Peyer's patch (tissue), 4 donors: ENCODE data around the gene THSD1. TPM values are rescaled to one million over a fixed set of nuclear protein-coding genes. Genes with fewer than 3 reads are reported as not detected.

ENCODE experiments used
- DNase-seq, 3 donors: peaks; one replicate each; pipeline ENCODE4 v3.0.0-alpha.2; 2017 to 2019
- H3K27ac ChIP-seq, 4 donors: fragments of 200-600 bp; sonication (generic); one replicate each; pipeline ENCODE4 v1.5.1; 2016 to 2019
- H3K27me3 ChIP-seq, 2 donors: fragments of 200-600 bp; sonication (generic); one replicate each; pipeline ENCODE4 v1.5.1; 2019
- H3K36me3 ChIP-seq, 3 donors: fragments of 200-600 bp; sonication (generic); one replicate each; pipeline ENCODE4 v1.5.1; 2016 to 2019
- H3K4me1 ChIP-seq, 4 donors: fragments of 200-600 bp; sonication (generic); one replicate each; pipeline ENCODE4 v1.5.1; 2016 to 2019
- H3K4me3 ChIP-seq, 4 donors: fragments of 200-600 bp; sonication (generic); 1 replicate in 3 of 4; 2 replicates in 1 of 4; pipeline ENCODE4 v1.5.1; 2016 to 2019; ENCODE audit warnings: mild to moderate bottlenecking in 1 of 4
- H3K9me3 ChIP-seq, 4 donors: fragments of 200-600 bp; sonication (generic); one replicate each; pipeline ENCODE4 v1.5.1; 2016 to 2019; ENCODE audit warnings: mild to moderate bottlenecking in 1 of 4
- POLR2A ChIP-seq, 2 donors: fragments of 450-650 bp; IDR thresholded peaks; one replicate each; pipeline ENCODE4 v1.5.1; 2017; ENCODE audit warnings: antibody characterized with exemption in 2 of 2, mild to moderate bottlenecking in 2 of 2, moderate library complexity in 2 of 2
- total RNA-seq, 4 donors: library from RNA; depleted of rRNA; stranded (reverse); fragments of >200 nt; gene quantifications; one replicate each; pipeline ENCODE4 v1.1.0, GENCODE V29; 2016
- TF ChIP-seq, protein P1 (sequence below), 6 experiments: fragments of 450-650 bp in 4 of 6; fragments of 200-600 bp in 2 of 6; sonication (generic) in 1 of 6; IDR thresholded peaks; one replicate each; pipeline ENCODE4 v1.5.1; 2017 to 2019; ENCODE audit warnings: antibody characterized with exemption in 6 of 6, mild to moderate bottlenecking in 3 of 6, moderate library complexity in 1 of 6

The THSD1 gene
- total RNA-seq, 4 donors from 2014 or later, result 2.1 to 5.0 (median 2.5) TPM

DNA sequence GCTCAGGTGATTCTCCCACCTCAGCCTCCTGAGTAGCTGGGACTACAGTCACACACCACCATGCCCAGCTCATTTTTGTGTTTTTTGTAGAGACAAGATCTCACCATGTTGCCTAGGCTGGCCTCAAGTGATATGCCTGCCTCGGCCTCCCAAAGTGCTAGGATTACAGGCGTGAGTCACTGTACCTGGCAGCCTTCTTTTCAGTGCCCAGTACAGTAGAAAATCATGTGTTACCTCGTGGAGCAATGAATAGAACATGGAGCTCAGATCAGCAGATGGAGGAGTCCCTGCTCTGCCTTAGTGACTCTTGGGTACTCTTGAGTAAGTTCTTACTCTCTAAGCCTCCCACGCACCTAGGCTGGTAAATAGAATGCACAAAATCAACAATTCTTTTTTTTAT, 44.7 kb downstream of the THSD1 start:
- Histone ChIP-seq H3K36me3 (no peaks in the 10 kb centered on the region), H3K27ac (no peak overlapping the region), H3K9me3 (no peaks in the 10 kb centered on the region), H3K27me3 (no peaks in the 10 kb centered on the region), H3K4me3 (no peak overlapping the region), H3K4me1 (no peaks in the 10 kb centered on the region)
- DNase-seq, result no peak
- TF ChIP-seq, protein P1, sequence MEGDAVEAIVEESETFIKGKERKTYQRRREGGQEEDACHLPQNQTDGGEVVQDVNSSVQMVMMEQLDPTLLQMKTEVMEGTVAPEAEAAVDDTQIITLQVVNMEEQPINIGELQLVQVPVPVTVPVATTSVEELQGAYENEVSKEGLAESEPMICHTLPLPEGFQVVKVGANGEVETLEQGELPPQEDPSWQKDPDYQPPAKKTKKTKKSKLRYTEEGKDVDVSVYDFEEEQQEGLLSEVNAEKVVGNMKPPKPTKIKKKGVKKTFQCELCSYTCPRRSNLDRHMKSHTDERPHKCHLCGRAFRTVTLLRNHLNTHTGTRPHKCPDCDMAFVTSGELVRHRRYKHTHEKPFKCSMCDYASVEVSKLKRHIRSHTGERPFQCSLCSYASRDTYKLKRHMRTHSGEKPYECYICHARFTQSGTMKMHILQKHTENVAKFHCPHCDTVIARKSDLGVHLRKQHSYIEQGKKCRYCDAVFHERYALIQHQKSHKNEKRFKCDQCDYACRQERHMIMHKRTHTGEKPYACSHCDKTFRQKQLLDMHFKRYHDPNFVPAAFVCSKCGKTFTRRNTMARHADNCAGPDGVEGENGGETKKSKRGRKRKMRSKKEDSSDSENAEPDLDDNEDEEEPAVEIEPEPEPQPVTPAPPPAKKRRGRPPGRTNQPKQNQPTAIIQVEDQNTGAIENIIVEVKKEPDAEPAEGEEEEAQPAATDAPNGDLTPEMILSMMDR (IDR thresholded peaks at IDR 0.05), result no peak

DNA sequence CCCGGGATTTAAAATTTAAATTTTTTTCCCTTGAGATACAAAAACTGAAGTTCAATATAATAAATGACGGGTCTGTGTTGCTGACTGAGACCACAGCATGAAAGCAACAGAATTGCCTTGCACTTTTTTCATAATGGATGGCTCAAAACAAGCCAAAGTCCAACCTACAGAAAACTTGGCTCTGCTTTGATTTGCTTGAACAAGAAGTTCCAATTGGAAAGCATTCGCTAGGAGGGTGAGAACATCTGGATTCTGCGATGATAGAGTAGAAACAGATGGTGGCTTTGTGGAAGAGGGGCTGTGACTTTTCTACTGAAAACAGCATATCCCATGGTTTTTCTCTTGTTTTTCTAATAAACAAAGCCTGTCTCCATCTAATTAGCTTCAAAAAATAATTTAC, 46.4 kb downstream of the THSD1 start:
- Histone ChIP-seq H3K27me3 (no peaks in the 10 kb centered on the region), H3K4me3 (no peak overlapping the region), H3K27ac (no peak overlapping the region), H3K36me3 (no peaks in the 10 kb centered on the region), H3K4me1 (no peaks in the 10 kb centered on the region), H3K9me3 (no peaks in the 10 kb centered on the region)
- no peak for TF ChIP-seq POLR2A (IDR thresholded peaks at IDR 0.05)
- TF ChIP-seq, protein P1 (IDR thresholded peaks at IDR 0.05), result no peak
- no peak for DNase-seq

DNA sequence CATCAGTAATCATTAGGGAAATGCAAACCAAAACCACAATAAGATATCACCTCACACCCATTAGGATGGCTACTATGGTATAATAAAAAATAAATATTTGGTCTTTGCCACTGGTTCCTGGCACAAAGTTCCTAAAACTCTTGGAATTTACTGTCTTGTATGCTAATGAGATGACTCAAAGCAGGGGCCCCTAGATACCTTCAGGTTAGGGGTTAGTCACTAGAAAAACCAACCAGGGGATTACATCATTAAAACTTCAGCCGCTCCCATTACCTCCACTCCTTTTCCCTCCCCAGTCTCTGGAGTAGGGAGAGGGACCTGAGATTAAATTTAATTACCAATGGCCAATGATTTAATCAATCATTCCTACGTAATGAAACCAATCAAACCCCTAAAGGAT, 49.6 kb downstream of the THSD1 start:
- H3K27me3 ChIP-seq, result no peaks in the 10 kb centered on the region

DNA sequence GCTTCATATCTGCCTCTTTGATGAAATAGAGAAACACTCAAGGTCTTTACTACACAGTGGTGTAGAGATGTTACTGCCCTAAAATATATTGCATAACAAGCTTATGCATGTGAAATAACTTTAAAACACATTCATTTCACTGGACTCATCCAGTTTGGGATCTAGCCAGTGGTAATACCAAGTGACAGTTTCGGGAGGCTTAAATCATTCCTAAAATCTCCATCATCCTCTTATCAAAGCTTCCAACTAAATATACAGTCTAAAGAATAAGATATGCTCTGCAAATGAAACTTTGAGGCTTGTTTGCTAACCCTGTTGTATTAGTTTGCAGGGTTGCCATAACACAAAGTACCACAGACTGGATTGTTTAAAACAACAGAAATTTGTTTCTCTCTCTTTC, 52.8 kb downstream of the THSD1 start:
- Histone ChIP-seq H3K27ac (no peak overlapping the region), H3K36me3 (no peaks in the 10 kb centered on the region)

More for the DNA sequence above, 49.6 kb downstream of the THSD1 start:
- DNase-seq, result no peak
- Histone ChIP-seq H3K4me1 (no peaks in the 10 kb centered on the region), H3K4me3 (no peak overlapping the region), H3K9me3 (no peaks in the 10 kb centered on the region), H3K27ac (no peak overlapping the region), H3K36me3 (no peaks in the 10 kb centered on the region)
- TF ChIP-seq, protein P1 (IDR thresholded peaks at IDR 0.05), result no peak
- no peak for TF ChIP-seq POLR2A (IDR thresholded peaks at IDR 0.05)

DNA sequence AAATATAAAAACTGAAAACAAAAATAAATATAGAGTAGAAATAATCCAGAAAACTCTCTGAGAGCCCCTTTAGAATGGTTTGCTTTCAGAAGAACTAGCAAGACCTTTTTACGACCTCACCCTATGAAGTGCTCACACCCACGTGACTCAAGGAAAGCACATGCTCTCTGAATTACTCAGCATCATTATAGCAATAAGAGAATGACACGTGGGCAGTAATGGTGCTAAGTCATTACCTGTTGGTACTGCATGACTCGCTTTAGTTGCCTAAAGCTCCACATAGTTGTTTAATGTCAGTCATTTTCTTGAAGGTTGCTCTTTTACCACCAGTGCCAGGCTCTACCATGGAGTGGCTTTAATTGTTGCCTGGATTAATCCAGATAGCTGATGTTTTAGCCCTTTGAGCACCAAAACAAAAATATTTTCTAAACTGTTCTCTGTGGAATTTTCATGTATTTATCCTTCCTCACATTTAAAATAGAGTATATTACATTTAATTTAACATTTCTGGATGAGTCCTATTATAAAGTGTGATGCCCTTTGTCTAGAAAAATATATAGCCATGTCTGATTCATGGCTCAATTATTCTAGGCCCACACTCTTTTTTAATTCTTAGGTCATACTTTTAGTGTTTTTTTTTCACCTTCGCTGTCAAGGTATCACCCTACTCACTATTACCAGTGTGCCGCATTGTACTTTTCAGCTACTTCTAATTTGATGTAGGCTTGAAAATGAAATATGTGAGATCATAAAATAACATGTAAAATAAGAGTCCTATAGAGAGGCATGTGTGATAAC, 56.8 kb downstream of the THSD1 start:
- Histone ChIP-seq H3K4me1 (no peaks in the 10 kb centered on the region), H3K27me3 (no peaks in the 10 kb centered on the region), H3K9me3 (no peaks in the 10 kb centered on the region), H3K4me3 (no peak overlapping the region), H3K27ac (no peak overlapping the region), H3K36me3 (no peaks in the 10 kb centered on the region)
- no peak for DNase-seq
- TF ChIP-seq, protein P1 (IDR thresholded peaks at IDR 0.05), result no peak
- TF ChIP-seq POLR2A (IDR thresholded peaks at IDR 0.05), result no peak

More for the DNA sequence above, 52.8 kb downstream of the THSD1 start:
- H3K9me3 ChIP-seq, result no peaks in the 10 kb centered on the region
- H3K27me3 ChIP-seq, result no peaks in the 10 kb centered on the region
- no peak for DNase-seq
- TF ChIP-seq POLR2A (IDR thresholded peaks at IDR 0.05), result no peak
- TF ChIP-seq, protein P1 (IDR thresholded peaks at IDR 0.05), result no peak
- H3K4me3 ChIP-seq, result no peak overlapping the region
- H3K4me1 ChIP-seq, result no peaks in the 10 kb centered on the region
